ENCODE results near the gene TCF7L2.

DNA sequence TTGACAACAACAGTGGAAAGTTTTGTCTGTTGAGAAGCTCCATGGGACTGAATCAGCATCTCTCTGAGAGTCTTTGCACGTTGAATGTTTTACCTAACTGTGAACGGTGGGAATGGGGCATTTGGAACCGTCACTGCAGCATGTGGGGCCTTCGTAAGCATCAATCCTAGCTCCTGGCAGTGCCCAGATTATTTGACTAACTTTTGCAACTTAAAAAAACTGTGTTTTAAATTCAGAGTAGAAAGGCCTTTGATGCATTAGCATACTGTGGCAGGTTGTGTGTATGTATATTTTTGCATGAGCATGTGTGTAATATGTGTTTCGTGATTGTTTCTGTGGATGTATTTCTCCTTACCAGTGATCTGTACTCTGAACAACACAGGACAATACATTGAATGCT, 194.5 kb downstream of the TCF7L2 start:
- TF ChIP-seq CTCF (IDR thresholded peaks at IDR 0.05), result no peak
- no peak for TF ChIP-seq POLR2AphosphoS5 (IDR thresholded peaks at IDR 0.05; ENCODE audit: insufficient read depth in 1 of 2, low read depth in 1 of 2)
